ENCODE measurements around the gene GPR25.

GPR25 gene

DNA sequence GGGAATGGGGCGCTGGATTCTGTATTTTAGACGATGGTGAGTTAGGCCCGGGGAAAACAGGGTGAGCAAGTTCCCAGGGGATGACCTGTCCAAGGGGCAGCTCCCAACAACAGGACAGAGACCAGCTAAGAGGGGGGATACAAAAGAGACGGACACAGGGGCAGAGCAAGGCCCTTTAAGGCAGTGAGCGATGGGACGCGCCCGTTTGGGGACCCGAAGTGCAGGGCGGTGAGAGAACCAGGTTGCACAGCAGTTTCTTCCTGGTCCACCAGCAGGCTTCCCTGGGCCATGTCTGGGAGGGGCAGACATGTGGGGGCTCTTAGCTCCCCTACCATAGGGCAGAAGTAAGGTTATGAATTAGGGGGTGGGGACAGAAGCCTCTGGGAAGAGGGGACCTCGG is 43.9 kb downstream of the GPR25 start:
- no peak for DNase-seq

DNA sequence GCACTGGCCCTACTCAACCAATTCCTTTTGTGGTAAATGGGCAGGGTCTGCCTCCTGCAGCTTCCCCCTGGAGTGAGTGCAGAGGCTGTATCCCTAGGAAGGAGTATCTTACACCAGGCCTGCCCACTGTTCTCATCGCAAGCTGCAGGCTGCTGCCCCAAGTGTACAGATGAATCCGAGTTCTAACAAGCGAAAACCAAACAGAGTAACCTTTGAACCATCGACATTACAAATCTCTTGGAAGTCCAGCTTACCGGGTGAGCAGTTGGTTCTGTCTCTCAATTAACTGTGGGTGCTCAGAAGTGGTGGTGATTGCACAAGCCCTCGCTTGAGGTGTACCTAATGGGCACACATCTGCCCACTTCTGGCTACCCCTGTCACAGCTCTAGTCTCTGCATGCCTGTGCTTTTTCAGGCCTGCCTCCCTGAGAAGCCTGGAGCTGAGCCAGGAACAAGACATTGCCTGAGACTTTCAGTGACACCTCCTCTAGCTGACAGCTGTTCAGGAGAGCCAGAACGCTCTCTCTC is 44.6 kb downstream of the GPR25 start:
- no peak for DNase-seq

DNA sequence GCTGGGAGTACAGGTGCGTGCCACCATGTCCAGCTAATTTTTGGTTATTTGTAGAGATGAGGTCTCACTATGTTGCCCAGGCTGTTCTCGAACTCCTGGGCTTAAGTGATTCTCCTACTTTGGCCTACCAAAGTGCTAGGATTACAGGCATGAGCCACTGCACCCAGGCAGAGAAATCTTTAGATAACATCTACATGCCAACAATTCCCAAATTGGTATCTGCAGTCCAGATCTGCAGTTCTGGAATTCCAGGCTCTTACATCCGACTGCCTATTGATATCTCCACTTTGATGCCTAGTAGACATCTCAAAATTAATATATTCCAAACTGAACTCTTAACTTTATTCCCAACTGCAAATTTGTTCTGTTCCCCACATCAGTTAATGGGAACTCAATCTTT is 45.2 kb downstream of the GPR25 start:
- no peak for DNase-seq

DNA sequence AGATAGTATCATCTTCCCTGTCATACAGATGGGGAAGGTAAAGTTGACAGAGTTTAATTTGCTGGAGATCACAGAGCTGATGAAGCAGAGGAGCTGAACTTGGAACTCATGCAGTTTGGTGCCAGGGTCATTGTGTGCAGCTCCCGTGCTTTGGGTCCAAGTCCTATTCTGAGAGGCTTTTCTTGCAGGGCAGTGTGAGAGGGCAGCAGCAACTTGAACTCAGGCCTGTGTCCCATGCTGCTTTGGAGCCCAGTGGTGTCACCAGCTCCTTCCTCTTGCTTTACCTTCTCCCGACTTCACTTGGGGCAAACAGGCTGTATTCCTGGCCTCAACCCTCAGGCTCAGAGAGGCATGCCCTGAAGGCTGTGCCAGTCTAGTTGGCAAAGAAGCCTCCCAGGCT is 46.6 kb downstream of the GPR25 start:
- no peak for DNase-seq

DNA sequence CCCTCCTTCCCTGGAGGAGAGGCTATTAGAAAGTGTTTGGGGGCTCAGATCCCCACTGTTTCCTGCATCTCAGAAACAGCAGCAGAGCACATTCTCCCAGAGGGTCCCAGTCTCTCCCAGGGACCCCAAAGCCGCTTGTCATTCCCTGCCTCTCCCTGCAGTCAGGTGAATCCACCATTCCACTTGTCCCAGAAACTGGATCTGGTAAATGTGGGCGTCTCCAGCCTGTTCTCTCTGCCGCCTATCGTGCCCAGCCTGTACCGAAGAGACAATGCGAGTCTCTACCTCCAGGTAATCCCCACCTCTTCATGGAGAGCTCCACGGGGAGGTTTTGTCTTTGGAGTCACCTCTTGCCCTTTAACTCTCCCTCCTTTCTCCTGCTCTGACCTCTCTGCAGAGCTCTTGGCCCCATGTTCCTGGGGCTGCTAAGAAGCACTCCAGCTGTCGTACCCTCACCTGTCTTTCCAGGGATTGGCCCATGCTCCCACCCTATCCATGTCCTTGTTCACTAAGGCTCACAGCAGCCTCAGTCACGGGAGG is 48.9 kb downstream of the GPR25 start:
- no peak for DNase-seq

DNA sequence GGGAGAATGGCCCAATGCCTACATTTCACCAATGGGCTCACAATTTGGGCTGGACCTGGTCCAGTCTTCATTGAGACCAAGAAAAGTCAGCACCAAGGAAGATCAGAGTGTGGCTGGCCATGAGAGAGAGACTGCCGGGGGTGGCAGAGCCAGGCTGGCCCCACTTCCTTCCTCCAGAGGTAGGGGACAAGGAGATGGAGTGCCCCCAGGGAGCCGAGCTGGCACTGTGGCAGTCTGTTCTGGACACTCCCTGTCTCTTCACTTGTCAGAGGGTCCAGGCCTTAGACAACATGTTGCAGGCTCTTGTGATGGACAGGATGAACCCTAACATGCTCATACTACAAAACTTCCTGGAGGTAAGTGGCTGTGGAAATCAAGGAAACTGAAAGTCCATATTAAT is 49.6 kb downstream of the GPR25 start:
- DNase-seq, result no peak

DNA sequence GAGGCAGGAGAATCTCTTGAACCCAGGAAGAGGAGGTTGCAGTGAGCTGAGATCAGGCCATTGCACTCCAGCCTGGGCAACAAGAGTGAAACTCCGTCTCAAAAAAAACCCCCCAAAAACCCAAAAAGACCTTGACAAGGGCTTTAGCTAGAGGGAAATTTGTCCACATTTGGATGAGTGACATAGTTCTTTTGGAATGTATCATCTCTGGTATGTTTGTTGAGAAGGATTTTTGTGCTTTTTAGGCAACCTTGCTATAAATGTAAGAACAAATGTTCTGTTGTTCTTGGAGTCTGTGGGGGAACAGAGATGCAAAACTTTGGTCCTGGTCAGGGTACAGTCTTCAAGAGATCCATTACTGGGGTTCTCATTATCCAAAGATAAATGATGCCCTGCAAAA is 50.8 kb downstream of the GPR25 start:
- no peak for DNase-seq

Measured in T-helper 1 cell (primary cell).